Measurements from ENCODE around the gene TMEM41B.

- TF ChIP-seq, protein P1, sequence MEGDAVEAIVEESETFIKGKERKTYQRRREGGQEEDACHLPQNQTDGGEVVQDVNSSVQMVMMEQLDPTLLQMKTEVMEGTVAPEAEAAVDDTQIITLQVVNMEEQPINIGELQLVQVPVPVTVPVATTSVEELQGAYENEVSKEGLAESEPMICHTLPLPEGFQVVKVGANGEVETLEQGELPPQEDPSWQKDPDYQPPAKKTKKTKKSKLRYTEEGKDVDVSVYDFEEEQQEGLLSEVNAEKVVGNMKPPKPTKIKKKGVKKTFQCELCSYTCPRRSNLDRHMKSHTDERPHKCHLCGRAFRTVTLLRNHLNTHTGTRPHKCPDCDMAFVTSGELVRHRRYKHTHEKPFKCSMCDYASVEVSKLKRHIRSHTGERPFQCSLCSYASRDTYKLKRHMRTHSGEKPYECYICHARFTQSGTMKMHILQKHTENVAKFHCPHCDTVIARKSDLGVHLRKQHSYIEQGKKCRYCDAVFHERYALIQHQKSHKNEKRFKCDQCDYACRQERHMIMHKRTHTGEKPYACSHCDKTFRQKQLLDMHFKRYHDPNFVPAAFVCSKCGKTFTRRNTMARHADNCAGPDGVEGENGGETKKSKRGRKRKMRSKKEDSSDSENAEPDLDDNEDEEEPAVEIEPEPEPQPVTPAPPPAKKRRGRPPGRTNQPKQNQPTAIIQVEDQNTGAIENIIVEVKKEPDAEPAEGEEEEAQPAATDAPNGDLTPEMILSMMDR (IDR thresholded peaks at IDR 0.05; ENCODE audit: borderline replicate concordance, extremely low read depth, low read length, poor library complexity, severe bottlenecking), result no peak
- no peak for TF ChIP-seq EZH2 (IDR thresholded peaks at IDR 0.05; ENCODE audit: borderline replicate concordance, low read depth, low read length, severe bottlenecking)
These were observed 48.2 kb downstream of the TMEM41B start for GRCh38 chr11:9266132-9266736.

Data from DND-41 (cell line).